CD8-positive, alpha-beta memory T cell (primary cell): ENCODE data around the gene OR51A2. TPM values are rescaled to one million over a fixed set of nuclear protein-coding genes. Genes with fewer than 3 reads are reported as not detected.

Experiments
- CTCF ChIA-PET: fragments of 350-600 bp; sonication (Branson Sonifier 250); formaldehyde crosslinking; loops from one replicate; lab custom pipeline; 2021; ENCODE audit warnings: antibody characterized with exemption; lab: Charles Lee
- POLR2A ChIA-PET: fragments of 350-600 bp; sonication (Branson Sonifier 250); formaldehyde crosslinking; loops from one replicate; lab custom pipeline; 2021; ENCODE audit warnings: antibody characterized with exemption; lab: Charles Lee
- DNase-seq, 5 donors: peaks; one replicate each; pipeline versions ENCODE4 v3.0.0 to v3.0.0-alpha.2; 2020 to 2022; ENCODE audit warnings: mixed read lengths in 1 of 5
- H3K27ac ChIP-seq: one replicate; pipeline ENCODE4 v1.7.0; 2013; ENCODE audit warnings: low read depth, mild to moderate bottlenecking, low read length, moderate library complexity
- H3K27me3 ChIP-seq: 2 replicates; pipeline ENCODE4 v1.7.0; 2013; ENCODE audit warnings: low read length, mild to moderate bottlenecking; ENCODE audit not compliant: insufficient read depth, poor library complexity, severe bottlenecking
- H3K36me3 ChIP-seq: 2 replicates; pipeline ENCODE4 v1.7.0; 2013; ENCODE audit warnings: mild to moderate bottlenecking, low read length, moderate library complexity; ENCODE audit not compliant: insufficient read depth
- H3K4me1 ChIP-seq: 2 replicates; pipeline ENCODE4 v1.7.0; 2013; ENCODE audit warnings: mild to moderate bottlenecking, low read length, moderate library complexity; ENCODE audit not compliant: insufficient read depth
- H3K4me3 ChIP-seq: 2 replicates; pipeline ENCODE4 v1.7.0; 2013; ENCODE audit warnings: mild to moderate bottlenecking, low read length
- H3K9me3 ChIP-seq: 2 replicates; pipeline ENCODE4 v1.7.0; 2013; ENCODE audit warnings: mild to moderate bottlenecking, low read length
- H3K27ac Mint-ChIP-seq, 8 donors: one replicate each; pipeline ENCODE4 v1.8.0; 2020 to 2021; ENCODE audit warnings: mixed read lengths in 8 of 8, mild to moderate bottlenecking in 6 of 8, inconsistent platforms in 3 of 8, moderate library complexity in 3 of 8
- H3K27me3 Mint-ChIP-seq, 2 donors: one replicate each; pipeline ENCODE4 v1.8.0; 2020 to 2021; ENCODE audit warnings: mixed read lengths in 2 of 2, mild to moderate bottlenecking in 1 of 2, moderate library complexity in 1 of 2
- H3K36me3 Mint-ChIP-seq, 3 donors: one replicate each; pipeline ENCODE4 v1.8.0; 2020 to 2021; ENCODE audit warnings: mixed read lengths in 3 of 3, inconsistent platforms in 1 of 3, mild to moderate bottlenecking in 1 of 3
- H3K4me1 Mint-ChIP-seq, 3 donors: one replicate each; pipeline ENCODE4 v1.8.0; 2020 to 2021; ENCODE audit warnings: mixed read lengths in 3 of 3, inconsistent platforms in 1 of 3, mild to moderate bottlenecking in 1 of 3
- H3K4me3 Mint-ChIP-seq, 7 donors: one replicate each; pipeline ENCODE4 v1.8.0; 2020 to 2021; ENCODE audit warnings: mixed read lengths in 7 of 7, mild to moderate bottlenecking in 6 of 7, moderate library complexity in 4 of 7, inconsistent platforms in 2 of 7
- H3K9me3 Mint-ChIP-seq, 5 donors: one replicate each; pipeline ENCODE4 v1.8.0; 2020 to 2022; ENCODE audit warnings: mixed read lengths in 5 of 5, mild to moderate bottlenecking in 3 of 5, moderate library complexity in 2 of 5, inconsistent platforms in 1 of 5
- polyA plus RNA-seq: library from polyadenylated mRNA; unstranded; fragments of 300-500 nt; fragmentation: Illumina TruSeq; gene quantifications from one replicate; pipeline ENCODE4 v1.2.3, GENCODE V29; 2021
- total RNA-seq, 2 experiments: library from RNA; stranded (reverse); gene quantifications; one replicate each; pipeline ENCODE4 v1.2.3, GENCODE V29; 2021

The OR51A2 gene
- total and polyA plus RNA-seq, 3 experiments from 2014 or later, result not detected

- H3K4me1 ChIP-seq, result no peaks in the 10 kb centered on the region
- ChIA-PET POLR2A (no interaction called here), CTCF (no interaction called here)
- Mint-ChIP-seq H3K9me3 (no peaks in the 10 kb centered on the region), H3K4me1 (no peaks in the 10 kb centered on the region), H3K4me3 (no peak overlapping the region), H3K36me3 (no peaks in the 10 kb centered on the region), H3K27me3 (peaks cover 6 to 13% of the 10 kb centered on the region in 2 donors), H3K27ac (no peak overlapping the region)
- H3K9me3 ChIP-seq, result no peaks in the 10 kb centered on the region
- H3K27ac ChIP-seq, result no peak overlapping the region
- H3K4me3 ChIP-seq, result no peak overlapping the region
- no peaks in the 10 kb centered on the region for H3K27me3 ChIP-seq
- no peaks in the 10 kb centered on the region for H3K36me3 ChIP-seq
- no peak for DNase-seq
Observed at GRCh38 chr11:4922304-4922703, 33.2 kb downstream of the OR51A2 start.

- no peak overlapping the region for H3K27ac Mint-ChIP-seq
- H3K4me3 Mint-ChIP-seq, result no peak overlapping the region
- Histone ChIP-seq H3K9me3 (no peaks in the 10 kb centered on the region), H3K36me3 (no peaks in the 10 kb centered on the region), H3K4me3 (no peak overlapping the region), H3K27me3 (no peaks in the 10 kb centered on the region), H3K4me1 (no peaks in the 10 kb centered on the region), H3K27ac (no peak overlapping the region)
- CTCF ChIA-PET, result no interaction called here
- H3K27me3 Mint-ChIP-seq, result peaks cover 6 to 13% of the 10 kb centered on the region in 2 donors
- POLR2A ChIA-PET, result no interaction called here
- no peaks in the 10 kb centered on the region for H3K9me3 Mint-ChIP-seq
- no peaks in the 10 kb centered on the region for H3K36me3 Mint-ChIP-seq
- no peaks in the 10 kb centered on the region for H3K4me1 Mint-ChIP-seq
- no peak for DNase-seq
Observed at GRCh38 chr11:4921796-4922195, 33.7 kb downstream of the OR51A2 start.

GRCh38 chr11:4919250-4919649, 36.3 kb downstream of the OR51A2 start, which contains the start of gene OR51G2:
OR51G2 (minus strand) TSS chr11:4919350; CDS start chr11:4915663, 3,687 bp downstream.
- Mint-ChIP-seq H3K27ac (peak within 1 kb of the TSS in 1 of 8 donors; percentile 20), H3K4me1 (no peaks in the 10 kb centered on the region), H3K27me3 (peaks cover 4 to 13% of the 10 kb centered on the region in 2 donors), H3K9me3 (peaks cover 0 to 3% (median 0%) of the 10 kb centered on the region in 5 donors), H3K36me3 (no peaks in the 10 kb centered on the region), H3K4me3 (no peak within 1 kb of the TSS)
- Histone ChIP-seq H3K4me1 (no peaks in the 10 kb centered on the region), H3K27ac (no peak within 1 kb of the TSS), H3K36me3 (no peaks in the 10 kb centered on the region), H3K4me3 (no peak within 1 kb of the TSS), H3K9me3 (no peaks in the 10 kb centered on the region), H3K27me3 (no peaks in the 10 kb centered on the region)
- POLR2A ChIA-PET, result no interaction called here
- DNase-seq, result no peak
- CTCF ChIA-PET, result no interaction called here

GRCh38 chr11:4916581-4916980, 38.9 kb downstream of the OR51A2 start:
- H3K36me3 ChIP-seq, result no peaks in the 10 kb centered on the region
- no peaks in the 10 kb centered on the region for H3K27me3 ChIP-seq
- no peak overlapping the region for H3K27ac Mint-ChIP-seq
- no peaks in the 10 kb centered on the region for H3K27me3 Mint-ChIP-seq
- H3K4me1 Mint-ChIP-seq, result no peaks in the 10 kb centered on the region
- no peaks in the 10 kb centered on the region for H3K9me3 ChIP-seq
- H3K4me3 ChIP-seq, result no peak overlapping the region
- H3K27ac ChIP-seq, result no peak overlapping the region
- H3K9me3 Mint-ChIP-seq, result peaks cover 0 to 3% (median 0%) of the 10 kb centered on the region in 5 donors
- CTCF ChIA-PET, result no interaction called here
- DNase-seq, result no peak
- POLR2A ChIA-PET, result no interaction called here
- H3K4me3 Mint-ChIP-seq, result no peak overlapping the region
- H3K36me3 Mint-ChIP-seq, result no peaks in the 10 kb centered on the region
- H3K4me1 ChIP-seq, result no peaks in the 10 kb centered on the region

Other genes with a start within 250 kb of the OR51A2 start
- not detected for gene OR51F1, start 185.8 kb downstream of the OR51A2 start, total RNA-seq
- gene OR51F1, start 185.8 kb downstream of the OR51A2 start, polyA plus RNA-seq, result not detected
- gene OR52R1, start 151.3 kb downstream of the OR51A2 start, total RNA-seq, result not detected
- gene OR52R1, start 151.3 kb downstream of the OR51A2 start, polyA plus RNA-seq, result not detected
- not detected for gene OR51F2, start 134.4 kb downstream of the OR51A2 start, total RNA-seq
- gene OR51F2, start 134.4 kb downstream of the OR51A2 start, polyA plus RNA-seq, result not detected
- gene OR51S1, start 106.5 kb downstream of the OR51A2 start, total RNA-seq, result not detected
- gene OR51S1, start 106.5 kb downstream of the OR51A2 start, polyA plus RNA-seq, result not detected
- not detected for gene OR51T1, start 73.8 kb downstream of the OR51A2 start, total RNA-seq
- not detected for gene OR51T1, start 73.8 kb downstream of the OR51A2 start, polyA plus RNA-seq
- not detected for gene OR51A7, start 51.9 kb downstream of the OR51A2 start, total RNA-seq
- not detected for gene OR51A7, start 51.9 kb downstream of the OR51A2 start, polyA plus RNA-seq
- gene OR51G2, start 36.4 kb downstream of the OR51A2 start, total RNA-seq, result not detected
- not detected for gene OR51G2, start 36.4 kb downstream of the OR51A2 start, polyA plus RNA-seq
- gene OR51G1, start 31.4 kb downstream of the OR51A2 start, total RNA-seq, result not detected
- not detected for gene OR51G1, start 31.4 kb downstream of the OR51A2 start, polyA plus RNA-seq
- not detected for gene OR51A4, start 8.1 kb downstream of the OR51A2 start, total RNA-seq
- not detected for gene OR51A4, start 8.1 kb downstream of the OR51A2 start, polyA plus RNA-seq
- not detected for gene OR51L1, start 39.1 kb upstream of the OR51A2 start, total RNA-seq
- gene OR51L1, start 39.1 kb upstream of the OR51A2 start, polyA plus RNA-seq, result not detected
- not detected for gene OR52J3, start 90.8 kb upstream of the OR51A2 start, total RNA-seq
- not detected for gene OR52J3, start 90.8 kb upstream of the OR51A2 start, polyA plus RNA-seq
- gene OR52E2, start 103.9 kb upstream of the OR51A2 start, total RNA-seq, result not detected
- not detected for gene OR52E2, start 103.9 kb upstream of the OR51A2 start, polyA plus RNA-seq
- not detected for gene OR52E1, start 113.9 kb upstream of the OR51A2 start, total RNA-seq
- gene OR52E1, start 113.9 kb upstream of the OR51A2 start, polyA plus RNA-seq, result not detected
- gene OR52A5, start 182.6 kb upstream of the OR51A2 start, total RNA-seq, result not detected
- gene OR52A5, start 182.6 kb upstream of the OR51A2 start, polyA plus RNA-seq, result not detected
- gene OR52A1, start 199.0 kb upstream of the OR51A2 start, total RNA-seq, result not detected
- gene OR52A1, start 199.0 kb upstream of the OR51A2 start, polyA plus RNA-seq, result not detected
- not detected for gene OR51V1, start 245.0 kb upstream of the OR51A2 start, total RNA-seq
- gene OR51V1, start 245.0 kb upstream of the OR51A2 start, polyA plus RNA-seq, result not detected